ENCODE measurements around the gene SLC30A3. TPM values are rescaled to one million over a fixed set of nuclear protein-coding genes. Genes with fewer than 3 reads are reported as not detected.

Gene SLC30A3
- total and polyA plus RNA-seq, 2 of the 4 experiments (the other 2 are of a cell fraction), result 0.15 TPM; not detected in 1

- Histone ChIP-seq H4K91ac (ENCODE audit: insufficient read depth, low read depth, low read length) (no peak overlapping the region), H3K14ac (replicated peaks; ENCODE audit: low read depth, low read length) (no peak overlapping the region), H3K4me1 (ENCODE audit: control insufficient read depth, insufficient read depth, low read length) (no peaks in the 10 kb centered on the region; the same call in 1 of the 2 replicates), H2AK5ac (ENCODE audit: low read depth, low read length) (no peak overlapping the region), H3K23ac (ENCODE audit: low read depth, low read length) (no peak overlapping the region), H3K4ac (ENCODE audit: low read depth, low read length) (no peak overlapping the region), H4K20me1 (ENCODE audit: insufficient read depth, low read length) (peaks cover 10% of the 10 kb centered on the region), H3K18ac (ENCODE audit: low read depth, low read length) (no peak overlapping the region), H2AFZ (replicated peaks; ENCODE audit: low read length, poor library complexity) (no peak overlapping the region), H2BK20ac (ENCODE audit: low read depth, low read length) (no peak overlapping the region), H3K56ac (ENCODE audit: extremely low read depth, insufficient read depth, low read length) (no peak overlapping the region), H3K9ac (ENCODE audit: low read depth, low read length) (no peak overlapping the region), H4K8ac (ENCODE audit: low read depth in 2 of 2, low read length in 2 of 2) (no peak overlapping the region), H3K36me3 (ENCODE audit: control insufficient read depth, insufficient read depth, low read length) (peaks cover 8% of the 10 kb centered on the region), H2BK15ac (ENCODE audit: low read depth, low read length) (no peak overlapping the region), H2BK5ac (ENCODE audit: low read depth, low read length, poor library complexity, severe bottlenecking) (no peak overlapping the region), H3K27me3 (ENCODE audit: control insufficient read depth, insufficient read depth, low read length) (peaks cover 41% of the 10 kb centered on the region), H3K4me2 (ENCODE audit: low read depth, low read length) (no peak overlapping the region), H3K79me1 (ENCODE audit: low read depth in 1 of 2, low read length in 2 of 2) (no peaks in the 10 kb centered on the region), H2BK120ac (ENCODE audit: low read depth, low read length) (no peak overlapping the region), H3K9me1 (ENCODE audit: insufficient read depth, low read length) (no peaks in the 10 kb centered on the region; the same call in 1 of the 2 replicates), H2AK9ac (replicated peaks; ENCODE audit: low read depth, low read length, poor library complexity) (no peak overlapping the region), H3K27ac (ENCODE audit: insufficient read depth, low read length) (no peak overlapping the region), H4K5ac (ENCODE audit: low read depth, low read length) (no peak overlapping the region), H3K9me3 (ENCODE audit: control insufficient read depth, insufficient read depth, low read length) (no peaks in the 10 kb centered on the region; the same call in 1 of the 2 replicates), H3K4me3 (ENCODE audit: insufficient read depth, low read depth, low read length) (no peak overlapping the region)
- BruUV-seq (replicated peaks), result no TSS peak
- CTCF ChIA-PET, result interaction anchor here (0.5 kb wide), 1 partner anchor 135 kb away, joined by 3 read pairs; no protein-coding TSS in a partner anchor
- in situ Hi-C loops (cut with MboI; ENCODE audit: low sequenced_read_pairs), result no loop called here
- intact Hi-C loops (cut with micrococcal nuclease), result no loop called here
- dilution Hi-C loops (cut with HindIII; ENCODE audit: low sequenced_read_pairs, unreplicated experiment), result no loop called here
- DNase-seq (no peak), ATAC-seq (ENCODE audit: low read depth) (no peak)
- TF ChIP-seq RFX5 (IDR thresholded peaks at IDR 0.05; ENCODE audit: low read depth, low read length), result no peak
- no peak for TF ChIP-seq USF2 (IDR thresholded peaks at IDR 0.05; ENCODE audit: low read depth, low read length)
- TF ChIP-seq MAFK (IDR thresholded peaks at IDR 0.05; ENCODE audit: low read depth, low read length), result no peak
- no peak for TF ChIP-seq RCOR1 (IDR thresholded peaks at IDR 0.05; ENCODE audit: insufficient replicate concordance, low read length)
- no peak for TF ChIP-seq CEBPB (IDR thresholded peaks at IDR 0.05; ENCODE audit: low read depth, low read length)
- no peak for TF ChIP-seq RAD21 (IDR thresholded peaks at IDR 0.05; ENCODE audit: low read length)
- TF ChIP-seq FOS (IDR thresholded peaks at IDR 0.05; ENCODE audit: low read depth, low read length), result no peak
- POLR2A ChIA-PET (ENCODE audit: unreplicated experiment), result no interaction called here
- WGBS, 2 experiments (ENCODE audit: extremely low coverage in 2 of 2, insufficient read length in 1 of 2), result 95% methylated on average over 9 of the region's 16 CpGs; no CpG with 5 or more reads in 1 of the 2 experiments
Measured at GRCh38 chr2:27305516-27305915, 42.7 kb upstream of the SLC30A3 start.

All from IMR-90 (cell line).